ENCODE data around the gene HMCN1.

DNA sequence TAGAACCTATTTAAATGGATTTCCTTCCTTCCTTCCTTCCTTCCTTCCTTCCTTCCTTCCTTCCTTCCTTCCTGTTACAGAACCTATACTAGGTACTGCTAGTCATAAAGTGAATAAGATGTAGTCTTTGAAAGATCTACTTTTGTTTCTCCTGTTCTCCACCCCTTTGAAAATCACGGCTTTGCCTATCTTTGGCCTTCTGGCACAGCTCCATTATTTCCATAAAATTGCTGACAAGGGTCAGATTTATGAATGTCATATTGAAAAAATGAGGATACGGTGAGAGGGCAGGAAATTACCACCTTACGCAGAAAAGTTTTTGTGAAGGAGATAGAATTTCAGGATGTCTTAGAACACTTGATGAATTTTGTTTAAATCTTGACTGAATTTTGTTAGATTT is 18.1 kb upstream of the HMCN1 start:
- TF ChIP-seq POLR2A (IDR thresholded peaks at IDR 0.05; ENCODE audit: low read depth): no peak
- TF ChIP-seq EP300 (IDR thresholded peaks at IDR 0.05): no peak
- TF ChIP-seq, protein P1, sequence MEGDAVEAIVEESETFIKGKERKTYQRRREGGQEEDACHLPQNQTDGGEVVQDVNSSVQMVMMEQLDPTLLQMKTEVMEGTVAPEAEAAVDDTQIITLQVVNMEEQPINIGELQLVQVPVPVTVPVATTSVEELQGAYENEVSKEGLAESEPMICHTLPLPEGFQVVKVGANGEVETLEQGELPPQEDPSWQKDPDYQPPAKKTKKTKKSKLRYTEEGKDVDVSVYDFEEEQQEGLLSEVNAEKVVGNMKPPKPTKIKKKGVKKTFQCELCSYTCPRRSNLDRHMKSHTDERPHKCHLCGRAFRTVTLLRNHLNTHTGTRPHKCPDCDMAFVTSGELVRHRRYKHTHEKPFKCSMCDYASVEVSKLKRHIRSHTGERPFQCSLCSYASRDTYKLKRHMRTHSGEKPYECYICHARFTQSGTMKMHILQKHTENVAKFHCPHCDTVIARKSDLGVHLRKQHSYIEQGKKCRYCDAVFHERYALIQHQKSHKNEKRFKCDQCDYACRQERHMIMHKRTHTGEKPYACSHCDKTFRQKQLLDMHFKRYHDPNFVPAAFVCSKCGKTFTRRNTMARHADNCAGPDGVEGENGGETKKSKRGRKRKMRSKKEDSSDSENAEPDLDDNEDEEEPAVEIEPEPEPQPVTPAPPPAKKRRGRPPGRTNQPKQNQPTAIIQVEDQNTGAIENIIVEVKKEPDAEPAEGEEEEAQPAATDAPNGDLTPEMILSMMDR (IDR thresholded peaks at IDR 0.05): no peak
- TF ChIP-seq POLR2AphosphoS5 (IDR thresholded peaks at IDR 0.05): no peak

Data from esophagus muscularis mucosa (tissue), 4 donors.